Kidney tubule cell (primary cell): ENCODE data around the gene MAP3K20.
A peak's percentile ranks its signal among the peaks of the same experiment; 100 is the strongest.

ENCODE experiments used
- DNase-seq: peaks from one replicate; pipeline ENCODE4 v3.0.0-alpha.2; 2018; ENCODE audit warnings: low spot score

The MAP3K20 gene

DNA sequence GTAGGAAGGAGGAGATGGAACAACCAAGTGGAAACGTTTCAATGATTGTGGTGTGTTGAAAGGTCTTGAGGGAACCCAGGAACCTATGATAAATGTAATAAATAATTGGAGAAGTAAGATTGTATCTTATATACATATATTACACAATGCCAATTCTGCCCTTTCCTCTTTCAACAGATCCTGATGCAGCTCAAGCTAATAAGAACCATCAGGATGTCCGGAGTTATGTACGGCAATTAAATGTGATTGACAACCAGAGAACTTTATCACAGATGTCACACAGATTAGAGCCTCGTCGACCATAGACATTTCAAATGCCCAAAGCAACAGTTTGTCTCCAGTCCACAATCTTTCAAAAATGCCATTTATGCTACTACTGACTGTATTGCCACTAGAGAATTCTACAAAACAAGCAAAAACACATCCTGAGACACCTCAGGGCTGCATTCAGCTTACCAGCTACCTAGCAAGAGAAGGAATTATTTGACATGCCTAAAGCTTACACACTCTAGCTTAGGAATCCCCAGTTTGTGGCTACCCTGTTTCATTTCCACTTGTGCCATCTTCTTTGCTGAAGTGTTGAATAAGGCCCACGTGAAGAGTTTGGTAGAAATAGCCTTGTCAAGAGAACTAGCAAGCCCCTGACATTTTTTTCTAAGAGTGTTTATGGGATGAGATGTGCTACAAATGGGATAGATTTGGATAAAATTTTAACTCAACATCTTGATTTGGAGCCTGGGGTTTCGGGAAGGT is 24.0 kb upstream of the MAP3K20 start:
- DNase-seq, result no peak

DNA sequence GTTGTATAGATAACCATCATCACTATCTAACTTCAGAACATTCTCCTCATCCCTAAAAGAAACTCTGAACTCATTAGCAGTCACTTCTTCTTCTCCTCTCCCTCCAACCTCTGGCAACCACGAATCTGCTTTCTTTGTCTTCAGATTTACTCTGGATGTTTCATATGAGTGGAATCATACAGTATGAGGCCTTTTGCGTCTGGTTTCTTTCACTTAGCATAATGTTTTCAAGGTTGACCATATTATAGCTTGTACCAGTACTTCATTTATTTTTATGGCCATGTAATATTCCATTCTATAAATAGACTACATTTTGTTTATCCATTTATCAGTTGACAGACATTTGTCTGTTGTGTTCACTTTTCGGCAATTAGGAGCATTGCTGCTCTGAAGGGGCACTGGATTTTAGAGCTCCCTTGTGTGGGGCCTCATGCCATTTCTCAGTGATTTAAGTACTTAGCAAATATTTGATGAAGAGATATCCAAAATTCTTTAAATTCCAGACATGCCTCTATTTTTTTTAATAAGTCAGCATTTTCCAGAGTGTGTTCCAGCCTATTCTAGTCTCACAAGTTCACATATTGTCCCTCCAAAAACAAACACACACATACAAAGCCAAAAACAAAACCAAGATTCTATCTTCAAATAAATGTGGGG is 22.5 kb upstream of the MAP3K20 start:
- peak; percentile 27 for DNase-seq

DNA sequence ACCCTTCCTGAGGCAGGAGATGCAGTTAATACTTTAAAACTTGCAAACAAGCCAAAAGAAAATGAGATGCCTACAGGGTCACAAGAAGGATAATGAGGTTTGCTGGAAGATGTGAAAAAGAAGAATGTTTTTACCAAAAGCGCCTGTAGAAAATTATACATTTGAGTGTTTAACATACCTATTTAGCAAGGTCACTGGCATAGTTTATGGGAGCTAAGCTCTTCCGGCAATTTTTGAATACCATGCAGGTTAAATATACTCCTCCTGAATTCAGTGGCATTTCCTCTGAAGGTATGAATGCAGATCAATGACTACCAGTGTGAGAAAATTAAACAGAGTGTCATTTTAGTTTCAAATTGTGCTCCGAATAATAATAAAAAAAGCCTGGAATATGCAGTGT is 21.2 kb upstream of the MAP3K20 start:
- DNase-seq, result peak; percentile 32

DNA sequence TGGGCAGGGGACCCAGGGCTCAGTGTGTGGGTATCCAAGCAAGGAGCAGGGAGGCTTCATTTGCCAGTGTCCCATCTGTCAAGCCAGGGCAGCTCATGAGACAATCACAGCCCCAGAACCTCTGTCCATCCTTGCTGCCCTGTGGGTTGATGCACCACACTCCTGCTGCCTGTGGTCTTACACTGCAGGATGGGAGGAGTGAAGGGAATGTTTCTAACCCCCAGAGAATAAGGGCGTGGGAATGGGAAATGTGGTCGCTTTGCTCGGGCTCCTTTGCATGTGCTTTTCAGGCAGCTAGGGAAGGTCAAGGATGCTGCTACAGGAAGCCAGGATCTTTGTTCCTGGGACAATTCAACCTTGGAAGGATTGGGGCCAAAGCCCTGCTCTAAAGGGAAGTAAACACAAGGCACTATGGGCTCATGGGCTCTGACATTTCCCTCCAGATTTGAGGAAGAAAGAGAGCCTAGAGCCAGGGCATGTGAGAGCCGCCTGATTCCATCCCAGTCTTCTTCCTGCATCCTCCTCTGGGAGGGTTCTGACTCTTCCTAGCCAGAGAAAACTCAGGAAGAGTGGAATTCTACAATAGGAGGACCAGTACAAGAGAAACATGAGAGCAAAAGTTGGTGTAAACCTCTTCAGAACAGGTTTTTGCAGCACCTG is 18.8 kb upstream of the MAP3K20 start:
- DNase-seq, result no peak

DNA sequence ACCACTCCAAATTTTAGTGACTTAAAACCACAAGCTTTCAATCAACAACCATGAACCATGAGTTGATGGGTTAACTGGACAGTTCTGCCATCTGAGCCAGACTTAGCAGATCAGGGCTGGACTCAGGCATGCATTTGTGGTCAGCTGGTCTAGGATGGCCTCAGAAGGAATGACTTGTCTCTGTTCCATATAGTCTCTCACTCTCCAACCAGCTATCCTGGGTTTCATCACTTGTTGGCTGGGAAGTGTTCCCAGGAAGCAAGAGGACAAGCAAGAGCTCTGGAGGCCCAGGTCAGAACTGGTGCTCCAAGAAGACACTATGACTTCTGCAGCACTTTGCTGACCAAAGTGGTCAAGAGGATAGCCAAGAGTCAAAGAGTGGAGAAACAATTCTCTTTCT is 17.5 kb upstream of the MAP3K20 start:
- no peak for DNase-seq

DNA sequence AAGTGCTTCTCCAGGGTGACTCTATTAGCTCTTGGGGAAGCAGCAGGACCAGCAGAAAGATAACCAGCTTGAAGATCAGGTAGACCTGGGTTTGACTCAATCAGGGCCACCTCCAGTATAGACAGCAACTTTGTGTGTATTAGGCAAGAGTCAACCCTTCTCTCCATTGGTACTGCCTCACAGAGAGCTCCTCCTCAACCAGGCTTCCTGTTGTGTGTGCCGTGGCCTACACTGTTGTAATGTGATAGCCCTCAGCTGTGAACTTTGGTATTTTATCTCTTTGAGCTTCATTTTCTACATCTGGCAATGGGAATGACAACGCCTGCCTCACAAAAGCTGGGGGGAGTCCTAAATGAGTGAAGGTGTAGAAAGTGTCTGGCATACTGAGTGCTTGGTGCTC is 17.0 kb upstream of the MAP3K20 start:
- DNase-seq, result no peak

DNA sequence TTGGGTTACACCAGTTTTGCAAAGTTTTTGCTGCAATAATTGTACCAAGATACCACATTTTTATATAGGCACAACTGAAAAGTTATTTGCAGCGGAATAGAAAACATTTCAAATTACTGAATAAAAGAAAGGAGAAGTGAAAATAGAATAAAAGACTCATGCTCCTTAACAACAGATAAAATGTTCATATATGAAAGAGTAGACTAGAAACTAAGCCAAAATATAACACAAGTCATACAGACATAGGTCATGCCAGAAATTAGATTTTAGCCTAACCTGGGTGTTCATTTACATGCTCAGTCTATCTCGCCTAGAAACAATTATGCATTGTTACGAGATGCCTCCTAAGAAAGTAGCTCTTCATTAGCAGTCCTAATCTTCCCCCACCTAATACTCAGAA is 16.4 kb upstream of the MAP3K20 start:
- no peak for DNase-seq

DNA sequence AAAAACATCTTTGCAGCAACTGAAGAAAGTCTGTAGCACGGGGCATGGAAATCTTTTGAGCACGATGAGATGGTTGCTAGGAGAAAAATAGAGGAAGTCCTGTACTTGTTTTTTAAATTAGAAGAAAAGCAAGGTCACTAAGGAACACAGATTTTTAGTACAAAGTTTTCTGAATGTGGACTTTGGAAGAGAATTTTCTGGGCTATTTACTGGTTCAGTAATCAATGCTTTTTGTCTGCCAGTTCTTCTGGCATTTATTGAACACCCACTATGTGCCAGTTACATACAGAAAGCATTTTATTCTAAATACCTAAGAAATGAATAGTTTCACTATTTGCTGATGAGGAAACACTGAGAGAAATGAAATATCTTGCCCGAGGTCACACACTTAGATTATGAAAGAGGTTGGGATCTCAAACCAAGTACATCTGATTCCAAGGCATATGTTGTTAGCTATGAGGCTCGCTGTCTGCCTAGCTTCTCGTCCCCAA is 15.6 kb upstream of the MAP3K20 start:
- no peak for DNase-seq

DNA sequence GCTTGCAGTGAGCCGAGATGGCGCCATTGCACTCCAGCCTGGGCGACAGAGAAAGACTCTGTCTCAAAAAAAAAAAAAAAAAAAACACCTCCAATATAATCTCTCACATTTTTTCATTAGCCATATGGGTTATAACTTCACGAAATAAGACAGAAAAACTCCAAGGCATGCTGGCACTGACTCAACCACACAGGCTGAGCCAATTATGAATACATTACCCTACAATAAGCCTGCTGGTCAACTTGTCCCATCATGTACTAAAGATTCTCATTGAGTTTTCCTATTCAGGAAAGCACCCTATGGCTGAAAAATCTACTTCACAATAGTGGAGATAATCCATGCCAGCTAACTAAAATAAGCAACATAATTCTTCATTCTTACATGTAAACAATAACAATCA is 12.8 kb upstream of the MAP3K20 start:
- no peak for DNase-seq

DNA sequence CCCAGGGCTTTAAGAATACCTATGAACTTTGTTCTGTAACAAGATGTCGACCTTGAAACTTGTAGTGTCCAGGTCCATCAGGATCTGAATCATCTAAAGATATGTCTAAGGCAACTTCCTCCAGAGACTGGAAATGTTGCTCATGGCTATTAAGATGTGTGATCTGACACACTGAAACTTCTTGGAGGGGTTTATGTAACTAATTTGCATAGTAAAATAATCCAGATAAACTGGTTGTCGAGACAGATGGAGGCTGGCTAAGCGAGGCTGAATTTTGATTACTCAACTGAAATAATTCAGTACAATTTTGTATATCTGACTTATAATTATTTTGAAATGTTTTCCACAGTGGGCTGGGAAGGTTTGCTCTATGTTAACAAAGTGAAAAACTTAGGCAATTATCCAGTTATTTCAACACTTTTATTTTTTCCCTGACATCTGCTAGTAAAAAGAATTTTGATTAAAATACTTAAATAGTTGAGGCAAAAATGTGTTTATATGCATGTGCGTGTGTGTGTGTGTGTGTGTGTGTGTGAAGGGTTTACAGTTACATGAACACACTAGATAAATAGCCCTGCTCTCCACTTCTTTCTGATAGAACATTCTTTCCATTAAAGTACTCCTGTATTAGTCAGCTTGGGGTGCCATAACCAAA is 11.4 kb upstream of the MAP3K20 start:
- no peak for DNase-seq

DNA sequence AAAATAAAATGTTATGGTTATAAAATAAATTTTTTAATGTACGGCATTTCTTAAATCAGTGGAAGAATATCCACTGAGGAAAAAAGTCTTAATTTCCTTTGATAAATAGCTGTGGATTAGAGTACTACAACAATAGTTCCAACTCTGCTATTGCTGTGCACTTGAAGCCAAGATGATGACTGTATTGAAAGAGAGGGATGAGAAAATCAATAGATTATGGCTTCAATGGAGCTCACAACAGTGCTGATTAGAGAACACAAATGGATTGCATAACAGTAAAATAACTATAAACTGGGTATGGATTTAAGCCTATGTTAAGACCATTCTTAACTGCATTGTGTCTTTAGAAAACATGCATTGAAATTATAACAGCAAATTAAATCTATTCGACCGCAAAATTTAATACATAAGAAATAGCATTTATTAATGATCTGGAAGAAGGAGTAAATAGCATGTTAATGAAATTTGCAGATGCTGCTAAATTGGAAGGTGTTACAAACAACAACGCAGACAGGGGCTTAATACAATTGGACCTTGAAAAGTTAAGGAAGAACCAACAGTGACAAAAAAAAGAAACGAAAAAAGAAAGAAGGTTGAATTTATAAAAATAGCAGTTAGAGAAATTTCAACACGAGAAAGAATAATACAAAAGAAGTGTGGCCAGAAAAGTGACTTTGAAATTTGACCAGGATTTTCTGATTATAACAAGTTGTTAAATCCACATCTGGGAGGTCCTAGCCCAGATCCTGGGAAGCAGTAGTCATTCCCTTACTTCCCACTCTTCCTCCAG is 8.6 kb upstream of the MAP3K20 start:
- no peak for DNase-seq

DNA sequence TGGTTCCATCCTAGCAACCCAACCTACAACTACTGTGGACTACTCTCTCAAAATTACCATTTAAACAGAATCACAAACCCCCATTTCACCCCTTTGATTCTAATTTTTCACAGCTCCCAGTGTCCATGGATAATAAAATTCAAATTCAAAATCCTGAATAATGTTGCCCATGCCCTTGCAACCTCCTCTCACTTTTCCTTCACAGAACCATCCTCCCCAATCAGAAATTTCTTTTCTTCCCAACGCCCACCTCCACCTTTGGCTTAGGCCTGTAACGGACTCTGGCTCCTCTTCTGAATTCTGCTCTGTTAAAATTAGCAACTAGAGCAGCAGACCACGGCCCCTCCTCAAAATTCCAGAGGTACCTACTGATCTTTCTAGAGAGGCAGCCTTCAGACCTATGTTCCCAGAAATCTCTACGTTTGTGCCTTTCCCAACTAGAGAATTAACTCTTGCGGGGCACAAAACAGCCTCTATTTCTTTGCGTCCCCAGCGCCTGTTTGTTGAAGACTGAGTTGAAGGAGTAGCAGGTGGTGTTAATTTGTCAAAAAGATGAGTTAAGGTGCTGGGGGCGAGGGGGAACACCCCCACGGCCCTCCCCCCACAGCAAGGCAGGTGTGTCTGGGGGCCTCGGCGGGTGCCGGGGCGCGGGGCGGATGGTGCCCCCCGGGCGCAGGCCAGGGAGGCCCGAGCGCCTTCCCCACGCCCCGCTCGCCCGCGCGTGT is 428 bp upstream of the MAP3K20 start:
- DNase-seq, result no peak

DNA sequence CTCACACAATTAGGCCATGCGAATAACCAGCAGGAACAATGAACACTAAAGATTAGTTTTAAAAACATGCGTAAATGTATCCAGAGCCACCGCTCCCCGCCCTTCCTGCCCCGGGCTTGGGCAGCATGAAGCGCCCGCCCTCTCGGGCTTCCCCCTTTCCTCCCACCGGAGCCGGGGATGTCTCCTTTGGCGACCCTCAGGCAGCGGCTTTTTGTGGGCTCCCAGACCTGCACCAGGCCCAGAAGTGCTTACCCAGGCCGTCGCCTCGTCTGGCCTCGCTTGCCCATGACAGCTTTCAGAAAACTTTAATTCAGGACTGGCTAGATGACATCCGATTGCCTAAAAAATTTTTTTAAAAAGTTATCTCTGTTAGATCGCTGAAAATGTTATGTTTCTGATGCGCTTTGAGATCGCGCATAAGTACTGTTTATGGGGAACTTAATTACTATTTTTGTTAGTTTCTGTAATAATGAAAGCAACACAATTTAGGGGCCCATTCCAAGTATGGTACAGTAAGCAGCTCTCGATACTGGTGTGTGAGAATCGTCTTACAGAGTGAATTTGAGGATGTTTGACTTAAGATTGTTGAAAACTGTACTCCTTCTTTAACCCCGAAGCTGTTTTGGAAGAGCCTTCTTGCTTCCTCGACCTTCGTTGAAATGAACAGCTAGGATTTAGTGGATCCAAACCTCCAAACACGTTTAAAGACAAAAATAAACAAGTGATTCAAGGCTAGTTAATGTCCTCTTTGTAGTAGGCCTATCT is 1.1 kb downstream of the MAP3K20 start:
- DNase-seq, result peak; percentile 54

DNA sequence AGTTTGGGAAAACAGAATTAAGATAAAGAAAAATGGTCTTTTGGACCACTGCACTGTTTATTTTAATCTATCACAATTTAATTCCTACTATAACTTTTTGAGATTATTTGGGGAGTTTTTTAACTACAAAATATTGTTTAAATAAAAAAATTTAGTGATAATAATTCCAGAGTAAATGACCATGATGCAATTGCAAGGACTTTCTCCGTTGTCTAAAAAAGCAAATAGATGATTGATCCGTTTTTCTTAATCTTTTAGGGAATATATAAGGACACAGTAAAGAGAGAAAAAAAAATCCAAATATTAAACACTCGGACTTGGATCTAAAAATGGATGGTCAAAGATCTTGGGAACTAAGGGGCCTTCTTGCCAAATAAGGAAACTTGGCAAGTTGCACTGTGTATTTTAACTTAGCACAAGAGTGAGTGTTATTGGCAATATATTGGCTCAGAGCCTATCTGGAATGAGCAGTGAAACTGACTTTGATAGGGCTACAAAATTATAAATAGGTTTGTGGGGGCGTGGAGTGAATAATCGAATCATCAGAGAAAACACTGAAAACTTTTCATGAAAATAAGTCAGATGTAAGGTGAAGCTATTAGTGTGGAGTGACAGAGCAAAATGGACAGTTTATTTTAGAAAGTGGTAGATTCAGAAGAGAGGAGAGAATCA is 2.0 kb downstream of the MAP3K20 start:
- no peak for DNase-seq

DNA sequence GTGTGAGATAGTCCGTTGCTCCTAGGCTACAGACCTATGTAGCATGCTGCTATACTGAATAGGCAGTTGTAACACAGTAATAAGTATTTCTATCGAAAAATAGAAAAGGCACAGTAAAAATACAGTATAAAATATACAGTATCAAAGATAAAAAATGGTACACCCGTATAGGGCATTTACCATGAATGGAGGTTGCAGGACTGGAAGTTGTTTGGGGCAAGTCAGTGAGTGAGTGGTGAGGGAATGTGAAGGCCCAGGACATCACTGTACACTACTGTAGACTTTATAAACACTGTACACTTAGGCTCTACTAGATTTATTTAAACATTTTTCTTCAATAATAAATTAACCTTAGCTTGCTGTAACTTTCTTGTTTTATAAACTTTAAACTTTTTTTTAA is 3.5 kb downstream of the MAP3K20 start:
- DNase-seq, result no peak

DNA sequence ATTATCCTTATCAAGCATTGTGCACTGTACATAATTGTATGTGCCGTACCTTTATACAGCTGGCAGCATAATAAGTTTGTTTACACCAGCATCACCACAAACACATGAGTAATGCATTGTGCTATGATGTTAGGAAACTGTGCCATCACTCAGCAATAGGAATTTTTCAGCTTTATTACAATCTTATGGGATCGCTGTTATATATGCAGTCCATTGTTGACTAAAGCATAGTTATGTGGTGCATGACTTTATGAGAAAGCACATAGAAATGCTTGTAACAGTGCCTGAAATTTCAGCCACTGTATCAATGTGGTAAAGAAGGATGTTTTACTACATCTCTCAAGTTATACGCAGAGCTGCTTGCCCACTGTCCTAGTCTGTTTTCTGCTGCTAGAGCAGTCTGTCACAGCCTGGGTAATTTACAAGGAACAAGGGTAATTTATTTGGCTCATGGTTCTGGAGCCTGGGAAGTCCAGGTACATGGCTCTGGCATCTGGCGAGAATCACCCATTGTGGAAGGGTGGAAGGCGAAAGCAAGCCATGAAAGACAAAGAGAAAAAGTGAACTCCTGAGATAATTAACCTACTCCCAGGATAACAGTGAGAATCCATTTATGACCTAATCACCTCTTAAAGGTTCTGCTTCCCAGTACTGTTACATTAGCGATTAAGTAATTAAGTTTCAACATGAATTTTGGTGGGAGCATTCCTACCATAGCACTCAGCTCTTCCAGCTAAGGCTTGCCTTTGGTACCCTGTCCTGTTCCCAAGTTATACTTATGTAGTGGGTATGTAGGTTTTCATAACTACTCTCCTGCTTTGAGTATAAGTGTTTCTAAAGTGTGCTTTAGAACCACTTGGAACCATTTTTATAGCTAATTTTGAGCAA is 4.6 kb downstream of the MAP3K20 start:
- DNase-seq, result peak; percentile 30

DNA sequence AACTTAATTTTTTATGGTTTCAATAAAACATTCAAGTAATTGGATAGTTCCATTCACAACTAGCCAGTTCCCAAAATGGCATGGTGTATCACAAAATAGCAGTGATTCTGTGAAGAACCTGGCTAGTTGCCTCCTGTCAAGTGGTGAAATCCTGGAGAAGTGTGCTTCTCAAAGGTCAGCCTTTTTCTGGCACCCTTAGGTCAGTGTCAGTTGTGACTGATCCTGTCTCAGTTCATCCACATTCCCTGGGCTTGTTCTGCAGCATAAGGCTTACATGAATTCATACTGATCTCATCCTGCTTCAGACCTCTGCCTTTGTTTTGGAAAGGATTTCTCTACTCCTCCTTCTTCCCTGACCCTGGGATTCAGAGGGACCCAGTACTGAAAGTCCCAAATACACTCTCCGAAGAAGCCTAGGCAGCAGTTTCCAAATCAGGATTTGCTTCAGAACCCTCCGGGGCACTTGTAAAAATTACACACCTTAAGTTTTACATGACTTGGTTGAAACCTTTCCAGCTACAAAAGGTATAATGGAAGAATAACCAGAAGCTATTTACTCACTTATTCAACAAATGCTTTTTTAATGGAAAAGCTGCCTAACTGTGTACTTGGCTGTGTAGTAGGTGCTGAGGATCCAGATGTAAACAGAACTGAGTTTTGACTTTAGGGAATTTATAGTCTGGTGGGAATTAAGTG is 11.0 kb downstream of the MAP3K20 start:
- DNase-seq, result peak; percentile 20

DNA sequence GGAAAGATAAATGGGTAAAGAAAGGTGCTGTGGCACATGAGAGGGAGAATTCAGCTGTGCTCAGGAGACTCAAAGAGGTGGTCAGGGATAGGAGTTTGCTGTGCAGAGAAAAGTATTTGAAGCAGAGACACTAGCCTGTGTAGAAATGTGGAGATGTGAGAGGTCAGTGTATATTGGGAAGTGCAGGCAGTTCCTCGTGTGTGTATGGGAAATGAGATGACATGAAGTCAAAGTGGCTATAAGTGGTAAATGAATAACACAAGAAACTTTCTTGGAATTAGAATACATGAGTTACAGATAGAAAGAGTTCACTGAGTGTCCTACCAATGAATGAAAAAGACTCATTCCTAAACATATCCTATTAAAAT is 11.6 kb downstream of the MAP3K20 start:
- DNase-seq, result peak; percentile 30
